SK-N-SH treated with all-trans-retinoic acid at 6 μM for 48 hours (cell line): Measurements from ENCODE around the gene DPPA4.

ENCODE experiments used
- ARNTL ChIP-seq: fragments of 450-650 bp; formaldehyde crosslinking; IDR thresholded peaks from 2 replicates; pipeline ENCODE4 v1.5.0; 2020; ENCODE audit warnings: low read depth, mild to moderate bottlenecking, moderate library complexity, borderline replicate concordance
- BACH2 ChIP-seq: fragments of 250-450 bp; sonication (Bioruptor Pico); IDR thresholded peaks from 2 replicates; pipeline ENCODE4 v1.9.0; 2021; ENCODE audit warnings: mild to moderate bottlenecking, borderline replicate concordance
- CREB5 ChIP-seq: fragments of 250-450 bp; sonication (Bioruptor Pico); IDR thresholded peaks from 2 replicates; pipeline ENCODE4 v1.5.1; 2020; ENCODE audit warnings: low read depth, mild to moderate bottlenecking, moderate library complexity
- CSRNP3 ChIP-seq: fragments of 250-450 bp; sonication (Bioruptor Pico); IDR thresholded peaks from 2 replicates; pipeline ENCODE4 v1.5.1; 2021; ENCODE audit warnings: mild to moderate bottlenecking, moderate library complexity
- ESRRG ChIP-seq: fragments of 250-450 bp; sonication (Bioruptor Pico); IDR thresholded peaks from 2 replicates; pipeline ENCODE4 v1.6.1; 2021; ENCODE audit warnings: mild to moderate bottlenecking
- PATZ1 ChIP-seq: fragments of 250-450 bp; sonication (Bioruptor Pico); IDR thresholded peaks from 2 replicates; pipeline ENCODE4 v1.8.0; 2020; ENCODE audit warnings: mild to moderate bottlenecking, moderate library complexity, borderline replicate concordance
- PPARA ChIP-seq: fragments of 250-450 bp; sonication (Bioruptor Pico); IDR thresholded peaks from 2 replicates; pipeline ENCODE4 v1.5.0; 2020; ENCODE audit warnings: mild to moderate bottlenecking, borderline replicate concordance
- SNAI2 ChIP-seq: fragments of 250-450 bp; sonication (Bioruptor Pico); IDR thresholded peaks from 2 replicates; pipeline ENCODE4 v1.5.0; 2020; ENCODE audit warnings: mild to moderate bottlenecking, moderate library complexity
- TCF4 ChIP-seq: fragments of 250-450 bp; sonication (Bioruptor Pico); IDR thresholded peaks from 2 replicates; pipeline ENCODE4 v1.8.0; 2021; ENCODE audit warnings: mild to moderate bottlenecking, moderate library complexity, borderline replicate concordance
- TOX ChIP-seq: fragments of 250-450 bp; sonication (Bioruptor Pico); IDR thresholded peaks from 2 replicates; pipeline ENCODE4 v1.8.0; 2021; ENCODE audit warnings: mild to moderate bottlenecking, moderate library complexity, borderline replicate concordance
- ZFP3 ChIP-seq: fragments of 250-450 bp; sonication (Bioruptor Pico); IDR thresholded peaks from 2 replicates; pipeline ENCODE4 v1.5.0; 2020; ENCODE audit warnings: mild to moderate bottlenecking, moderate library complexity
- ZFP30 ChIP-seq: fragments of 450-650 bp; formaldehyde crosslinking; IDR thresholded peaks from 2 replicates; pipeline ENCODE4 v1.5.0; 2022; ENCODE audit warnings: mild to moderate bottlenecking, moderate library complexity
- ZNF565 ChIP-seq: fragments of 450-650 bp; formaldehyde crosslinking; conservative IDR thresholded peaks from 2 replicates; pipeline ENCODE4 v1.5.0; 2020; ENCODE audit warnings: low read depth, mild to moderate bottlenecking, moderate library complexity

- no peak for TF ChIP-seq PATZ1 (CRISPR knock-in tag)
- TF ChIP-seq ZFP30 (CRISPR knock-in tag): no peak
- no peak for TF ChIP-seq TCF4 (CRISPR knock-in tag)
- TF ChIP-seq ARNTL (CRISPR knock-in tag): no peak
- no peak for TF ChIP-seq CSRNP3
- no peak for TF ChIP-seq TOX
- TF ChIP-seq ESRRG (CRISPR knock-in tag): no peak
- TF ChIP-seq ZNF565 (CRISPR knock-in tag): no peak
- no peak for TF ChIP-seq PPARA (CRISPR knock-in tag)
- TF ChIP-seq ZFP3 (CRISPR knock-in tag): no peak
- TF ChIP-seq SNAI2 (CRISPR knock-in tag): no peak
- no peak for TF ChIP-seq BACH2 (CRISPR knock-in tag)
- TF ChIP-seq CREB5 (CRISPR knock-in tag): no peak
Observed at GRCh38 chr3:109364088-109364487, 26.7 kb upstream of the DPPA4 start.
